HCT116 (cell line): Measurements from ENCODE around the gene KIF25. TPM values are rescaled to one million over a fixed set of nuclear protein-coding genes. Genes with fewer than 3 reads are reported as not detected.

ENCODE experiments used
- ATAC-seq: fragments of 200-7000 bp; cut with Tn5 transposase; 2 replicates; pipeline ENCODE4 v1.9.1; 2020; ENCODE audit warnings: mild to moderate bottlenecking, moderate library complexity
- BruUV-seq: library from RNA; stranded (reverse); fragments of 400-500 nt; replicated peaks from 2 replicates; lab custom pipeline; 2021; lab: Mats Ljungman, UMichigan
- CTCF ChIA-PET: fragments of 300-600 bp; sonication (Branson Sonifier 250); formaldehyde crosslinking; loops from one replicate; lab custom pipeline; 2021; ENCODE audit warnings: antibody characterized with exemption; lab: Charles Lee
- POLR2A ChIA-PET: fragments of 300-600, 350-600 bp; sonication (Branson Sonifier 250); formaldehyde crosslinking; loops from one replicate; lab custom pipeline; 2021; ENCODE audit warnings: antibody characterized with exemption; lab: Charles Lee
- RAD21 ChIA-PET, 2 experiments: fragments of 300-600 bp; sonication (Branson Sonifier 250); formaldehyde crosslinking; loops; one replicate each; lab custom pipeline; 2023; ENCODE audit warnings: low total read pairs in 2 of 2; ENCODE audit not compliant: uncharacterized antibody in 2 of 2, unreplicated experiment in 2 of 2, low non-redundant PET in 1 of 2; lab: Charles Lee
- DNase-seq: peaks from one replicate; pipeline ENCODE4 v3.0.0-alpha.2; 2010; ENCODE audit warnings: low read depth, low spot score
- H2AFZ ChIP-seq: fragments of 200-600 bp; shearing (Covaris generic), sonication (generic); 2 replicates; pipeline ENCODE4 v1.6.1; 2017; ENCODE audit warnings: low read depth, mixed run types, mixed read lengths, antibody characterized with exemption, low read length; ENCODE audit not compliant: poor library complexity, severe bottlenecking
- H3K27ac ChIP-seq: 2 replicates; pipeline ENCODE4 v1.5.1; 2012; ENCODE audit warnings: low read depth, low read length
- H3K27me3 ChIP-seq: fragments of 200-600 bp; sonication (generic); 2 replicates; pipeline ENCODE4 v1.6.1; 2016; ENCODE audit warnings: mixed run types, low read length, mixed read lengths; ENCODE audit not compliant: insufficient read depth
- H3K36me3 ChIP-seq, 2 experiments: fragments of 200-500 bp in 1 of 2; fragments of 200-600 bp in 1 of 2; sonication (Bioruptor generic) in 1 of 2; sonication (generic) in 1 of 2; 2 replicates each; pipeline versions ENCODE4 v1.5.1 to v1.6.1; 2014 to 2016; ENCODE audit warnings: low read length in 2 of 2, inconsistent platforms in 1 of 2, mixed read lengths in 1 of 2, mixed run types in 1 of 2; ENCODE audit not compliant: insufficient read depth in 2 of 2, control insufficient read depth in 1 of 2
- H3K4me1 ChIP-seq, 2 experiments: fragments of 200-600 bp in 1 of 2; sonication (generic) in 1 of 2; 2 replicates each; pipeline versions ENCODE4 v1.5.1 to v1.6.1; 2012 to 2017; ENCODE audit warnings: low read length in 2 of 2, inconsistent platforms in 1 of 2, mild to moderate bottlenecking in 1 of 2, mixed read lengths in 1 of 2, mixed run types in 1 of 2, moderate library complexity in 1 of 2; ENCODE audit not compliant: insufficient read depth in 2 of 2, control insufficient read depth in 1 of 2
- H3K4me2 ChIP-seq: fragments of 200-600 bp; sonication (generic); 2 replicates; pipeline ENCODE4 v1.6.1; 2017; ENCODE audit warnings: mixed run types, low read length, mixed read lengths
- H3K4me3 ChIP-seq, 2 experiments: fragments of 200-600 bp in 1 of 2; sonication (generic) in 1 of 2; replicated peaks in 1 of 2; 2 replicates each; pipeline ENCODE4 v1.5.1; 2011 to 2016; ENCODE audit warnings: low read length in 2 of 2, control low read depth in 1 of 2, low read depth in 1 of 2, mild to moderate bottlenecking in 1 of 2, mixed read lengths in 1 of 2, mixed run types in 1 of 2
- H3K79me2 ChIP-seq: fragments of 200-600 bp; sonication (generic); 2 replicates; pipeline ENCODE4 v1.6.1; 2017; ENCODE audit warnings: mild to moderate bottlenecking, mixed run types, low read length, moderate library complexity, mixed read lengths; ENCODE audit not compliant: insufficient read depth
- H3K9ac ChIP-seq: fragments of 200-600 bp; sonication (generic); 2 replicates; pipeline ENCODE4 v1.6.1; 2016; ENCODE audit warnings: low read length, mixed read lengths
- H3K9me2 ChIP-seq: fragments of 200-600 bp; sonication (generic), shearing (Covaris generic); 2 replicates; pipeline ENCODE4 v1.6.1; 2017; ENCODE audit warnings: mixed run types, mild to moderate bottlenecking, moderate library complexity; ENCODE audit not compliant: insufficient read depth
- H3K9me3 ChIP-seq, 2 experiments: fragments of 200-500 bp in 1 of 2; fragments of 200-600 bp in 1 of 2; sonication (Bioruptor generic) in 1 of 2; sonication (generic) in 1 of 2; 2 replicates each; pipeline ENCODE4 v1.6.1; 2014 to 2017; ENCODE audit warnings: low read length in 2 of 2, mixed read lengths in 2 of 2, inconsistent platforms in 1 of 2, low read depth in 1 of 2, mild to moderate bottlenecking in 1 of 2, mixed run types in 1 of 2, moderate library complexity in 1 of 2; ENCODE audit not compliant: control insufficient read depth in 1 of 2, insufficient read depth in 1 of 2
- H4K20me1 ChIP-seq: fragments of 200-600 bp; sonication (generic), shearing (Covaris generic); 2 replicates; pipeline ENCODE4 v1.6.1; 2017; ENCODE audit warnings: mixed run types, mild to moderate bottlenecking, moderate library complexity; ENCODE audit not compliant: insufficient read depth
- CBX3 ChIP-seq: IDR thresholded peaks from 2 replicates; pipeline ENCODE4 v1.6.1; 2012; ENCODE audit warnings: low read depth
- CEBPB ChIP-seq: IDR thresholded peaks from 2 replicates; pipeline ENCODE4 v1.6.1; 2012; ENCODE audit warnings: low read depth
- EGR1 ChIP-seq: IDR thresholded peaks from 2 replicates; pipeline ENCODE4 v1.6.1; 2012; ENCODE audit warnings: low read depth
- EZH2phosphoT487 ChIP-seq: fragments of 200-600 bp; IDR thresholded peaks from 2 replicates; pipeline ENCODE4 v1.6.1; 2018; ENCODE audit warnings: antibody characterized with exemption, borderline replicate concordance
- FOSL1 ChIP-seq: IDR thresholded peaks from 2 replicates; pipeline ENCODE4 v1.6.1; 2012; ENCODE audit warnings: low read depth
- JUND ChIP-seq: IDR thresholded peaks from 2 replicates; pipeline ENCODE4 v1.6.1; 2012
- POLR2A ChIP-seq: IDR thresholded peaks from 2 replicates; pipeline ENCODE4 v1.7.0; 2011; ENCODE audit warnings: borderline replicate concordance; ENCODE audit not compliant: insufficient read depth, insufficient read length; ENCODE audit errors: extremely low read depth
- POLR2AphosphoS5 ChIP-seq: IDR thresholded peaks from 2 replicates; pipeline ENCODE4 v1.6.1; 2011; ENCODE audit warnings: mild to moderate bottlenecking, low read depth, low read length, moderate library complexity
- SIN3A ChIP-seq: IDR thresholded peaks from 2 replicates; pipeline ENCODE4 v1.6.1; 2012; ENCODE audit warnings: low read depth
- SRF ChIP-seq: IDR thresholded peaks from 2 replicates; pipeline ENCODE4 v1.6.1; 2012; ENCODE audit warnings: low read depth
- TCF7L2 ChIP-seq: IDR thresholded peaks from 2 replicates; pipeline ENCODE4 v1.7.0; 2011; ENCODE audit warnings: borderline replicate concordance, inconsistent platforms; ENCODE audit not compliant: insufficient read depth, insufficient read length; ENCODE audit errors: extremely low read depth
- YY1 ChIP-seq: IDR thresholded peaks from 2 replicates; pipeline ENCODE4 v1.6.1; 2011; ENCODE audit warnings: low read length, low read depth, moderate library complexity, mild to moderate bottlenecking; ENCODE audit not compliant: insufficient replicate concordance; ENCODE audit errors: extremely low read depth
- ZFX ChIP-seq: fragments of 450-650 bp; IDR thresholded peaks from 2 replicates; pipeline ENCODE4 v1.6.1; 2017
- intact Hi-C: fragments of 100-400 bp; cut with micrococcal nuclease; formaldehyde crosslinking; loops from 2 replicates; pipeline ENCODE4 v1.10.0; 2022
- total RNA-seq: library from RNA; stranded (reverse); gene quantifications from one replicate; pipeline ENCODE4 v1.2.1, GENCODE V29; 2021; ENCODE audit not compliant: unreplicated experiment
- TF ChIP-seq, protein P1 (sequence below): IDR thresholded peaks from 2 replicates; pipeline ENCODE4 v1.6.1; 2012
- TF ChIP-seq, protein P2 (sequence below), 3 experiments: fragments of 200-600 bp in 1 of 3; sonication (generic) in 1 of 3; IDR thresholded peaks in 2 of 3; conservative IDR thresholded peaks in 1 of 3; 2 replicates each; pipeline ENCODE4 v1.5.1; 2012 to 2017; ENCODE audit warnings: low read depth in 2 of 3, low read length in 2 of 3, antibody characterized with exemption in 1 of 3, borderline replicate concordance in 1 of 3, control low read depth in 1 of 3, mild to moderate bottlenecking in 1 of 3, mixed read lengths in 1 of 3, mixed run types in 1 of 3, moderate library complexity in 1 of 3; ENCODE audit not compliant: insufficient read depth in 1 of 3
- TF ChIP-seq, protein P3 (sequence below): IDR thresholded peaks from 2 replicates; pipeline ENCODE4 v1.6.1; 2012

Gene KIF25
- total RNA-seq, 1 experiment from 2014 or later = not detected

DNA sequence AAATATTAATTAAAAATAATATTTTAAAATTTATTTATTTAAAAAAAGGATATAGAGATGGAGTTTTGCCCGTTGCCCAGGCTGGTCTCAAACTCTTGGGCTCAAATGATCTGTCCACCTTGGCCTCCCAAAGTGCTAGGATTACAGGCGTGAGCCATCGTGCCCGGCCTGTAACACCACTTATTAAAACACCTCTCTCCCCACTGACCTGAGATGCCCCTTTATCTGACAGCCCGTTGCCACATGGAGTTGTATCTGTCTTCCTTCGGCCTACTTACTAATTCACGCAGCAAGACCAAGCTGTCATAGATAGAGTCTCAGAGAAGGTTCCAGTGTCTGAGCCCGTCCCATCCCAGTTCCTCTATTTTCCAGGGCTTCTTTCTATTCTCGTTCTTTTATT lies 30.7 kb downstream of the KIF25 start:
- CTCF ChIA-PET = no interaction called here
- Histone ChIP-seq H3K4me2 (no peak overlapping the region), H3K9me3 (no peaks in the 10 kb centered on the region), H4K20me1 (no peaks in the 10 kb centered on the region), H3K4me3 (no peak overlapping the region), H3K4me1 (peaks cover 7 to 13% of the 10 kb centered on the region in 2 experiments), H3K9me2 (no peaks in the 10 kb centered on the region), H3K9ac (no peak overlapping the region), H3K27me3 (no peaks in the 10 kb centered on the region), H3K36me3 (no peaks in the 10 kb centered on the region), H3K27ac (no peak overlapping the region), H2AFZ (no peak overlapping the region), H3K79me2 (no peaks in the 10 kb centered on the region)
- no peak for ATAC-seq
- BruUV-seq = no TSS peak
- TF ChIP-seq, protein P1, sequence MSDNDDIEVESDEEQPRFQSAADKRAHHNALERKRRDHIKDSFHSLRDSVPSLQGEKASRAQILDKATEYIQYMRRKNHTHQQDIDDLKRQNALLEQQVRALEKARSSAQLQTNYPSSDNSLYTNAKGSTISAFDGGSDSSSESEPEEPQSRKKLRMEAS = no peak
- TF ChIP-seq POLR2A (no peak), JUND (no peak), ZFX (no peak), TCF7L2 (no peak)
- TF ChIP-seq, protein P2, sequence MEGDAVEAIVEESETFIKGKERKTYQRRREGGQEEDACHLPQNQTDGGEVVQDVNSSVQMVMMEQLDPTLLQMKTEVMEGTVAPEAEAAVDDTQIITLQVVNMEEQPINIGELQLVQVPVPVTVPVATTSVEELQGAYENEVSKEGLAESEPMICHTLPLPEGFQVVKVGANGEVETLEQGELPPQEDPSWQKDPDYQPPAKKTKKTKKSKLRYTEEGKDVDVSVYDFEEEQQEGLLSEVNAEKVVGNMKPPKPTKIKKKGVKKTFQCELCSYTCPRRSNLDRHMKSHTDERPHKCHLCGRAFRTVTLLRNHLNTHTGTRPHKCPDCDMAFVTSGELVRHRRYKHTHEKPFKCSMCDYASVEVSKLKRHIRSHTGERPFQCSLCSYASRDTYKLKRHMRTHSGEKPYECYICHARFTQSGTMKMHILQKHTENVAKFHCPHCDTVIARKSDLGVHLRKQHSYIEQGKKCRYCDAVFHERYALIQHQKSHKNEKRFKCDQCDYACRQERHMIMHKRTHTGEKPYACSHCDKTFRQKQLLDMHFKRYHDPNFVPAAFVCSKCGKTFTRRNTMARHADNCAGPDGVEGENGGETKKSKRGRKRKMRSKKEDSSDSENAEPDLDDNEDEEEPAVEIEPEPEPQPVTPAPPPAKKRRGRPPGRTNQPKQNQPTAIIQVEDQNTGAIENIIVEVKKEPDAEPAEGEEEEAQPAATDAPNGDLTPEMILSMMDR (IDR thresholded peaks at IDR 0.05 in 2 of 3, conservative IDR thresholded peaks at IDR 0.05 in 1 of 3; ENCODE audit: borderline replicate concordance in 1 of 3, insufficient read depth in 1 of 3, low read depth in 2 of 3, low read length in 2 of 3) = no peak
- RAD21 ChIA-PET = no interaction called here
- intact Hi-C loops = no loop called here
- POLR2A ChIA-PET = no interaction called here
- DNase-seq = no peak

DNA sequence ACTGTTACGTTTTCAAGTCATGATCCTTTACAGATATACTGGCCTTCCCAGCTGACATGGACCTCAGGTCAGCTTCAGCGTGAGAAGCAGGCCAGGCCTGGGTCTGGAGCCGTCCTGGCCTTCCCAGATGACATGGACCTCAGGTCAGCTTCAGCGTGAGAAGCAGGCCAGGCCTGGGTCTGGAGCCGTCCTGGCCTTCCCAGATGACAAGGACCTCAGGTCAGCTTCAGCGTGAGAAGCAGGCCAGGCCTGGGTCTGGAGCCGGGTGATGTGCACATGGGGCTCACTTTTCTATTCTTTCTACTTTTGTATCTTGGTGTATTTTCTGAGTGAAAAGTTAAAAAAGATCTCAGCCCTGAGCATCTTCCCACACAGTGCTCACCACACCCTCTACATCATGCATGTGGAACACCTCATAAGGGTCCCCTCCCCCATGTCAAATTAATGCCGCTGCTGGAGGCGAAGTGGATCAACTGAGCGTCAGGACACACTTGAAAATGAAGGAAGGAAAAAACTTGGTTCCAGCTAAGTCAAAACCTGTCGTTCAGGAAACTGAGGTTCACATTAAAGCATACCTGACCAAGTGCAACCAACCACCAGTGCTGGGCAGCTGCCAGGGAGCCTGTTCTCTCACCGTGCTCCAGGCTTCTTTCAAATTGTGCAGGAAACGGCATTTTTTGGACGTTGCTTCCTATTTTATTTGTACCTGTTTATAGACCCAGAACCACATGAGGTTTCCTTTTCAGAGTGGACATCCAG lies 32.2 kb downstream of the KIF25 start:
- no peak overlapping the region for H2AFZ ChIP-seq
- ATAC-seq (no peak), DNase-seq (no peak)
- H3K79me2 ChIP-seq = no peaks in the 10 kb centered on the region
- H3K27ac ChIP-seq = no peak overlapping the region
- H3K4me2 ChIP-seq = no peak overlapping the region
- ChIA-PET CTCF (no interaction called here), RAD21 (no interaction called here), POLR2A (no interaction called here)
- no peaks in the 10 kb centered on the region for H3K9me3 ChIP-seq
- peaks cover 0 to 5% of the 10 kb centered on the region in 2 experiments; a peak in 1 of 4 replicates for H3K4me1 ChIP-seq
- intact Hi-C loops = no loop called here
- H3K27me3 ChIP-seq = no peaks in the 10 kb centered on the region
- no peak overlapping the region for H3K9ac ChIP-seq
- no peak overlapping the region for H3K4me3 ChIP-seq
- H4K20me1 ChIP-seq = no peaks in the 10 kb centered on the region
- BruUV-seq = no TSS peak
- H3K36me3 ChIP-seq = no peaks in the 10 kb centered on the region
- H3K9me2 ChIP-seq = no peaks in the 10 kb centered on the region
- TF ChIP-seq CEBPB (no peak), ZFX (no peak), YY1 (no peak), FOSL1 (no peak), CBX3 (no peak), SRF (no peak), JUND (no peak), EGR1 (no peak), SIN3A (no peak), TCF7L2 (no peak), EZH2phosphoT487 (no peak), POLR2AphosphoS5 (no peak), POLR2A (no peak)
- TF ChIP-seq, protein P3, sequence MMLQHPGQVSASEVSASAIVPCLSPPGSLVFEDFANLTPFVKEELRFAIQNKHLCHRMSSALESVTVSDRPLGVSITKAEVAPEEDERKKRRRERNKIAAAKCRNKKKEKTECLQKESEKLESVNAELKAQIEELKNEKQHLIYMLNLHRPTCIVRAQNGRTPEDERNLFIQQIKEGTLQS = no peak
